Keratinocyte (primary cell): Measurements from ENCODE around the gene TMEM9.

Experiments
- EZH2 ChIP-seq: IDR thresholded peaks from one replicate; pipeline ENCODE4 v1.6.1; 2012; ENCODE audit warnings: inconsistent platforms, mild to moderate bottlenecking, low read length, moderate library complexity
- TF ChIP-seq, protein P1 (sequence below), 3 experiments: IDR thresholded peaks in 1 of 3; conservative IDR thresholded peaks in 1 of 3; optimal IDR thresholded peaks in 1 of 3; 2 replicates in 2 of 3; 3 replicates in 1 of 3; pipeline versions ENCODE3 to v1.5.1; 2011; ENCODE audit warnings: low read length in 3 of 3, mild to moderate bottlenecking in 3 of 3, moderate library complexity in 2 of 3, control low read depth in 1 of 3, inconsistent platforms in 1 of 3; ENCODE audit not compliant: insufficient read depth in 2 of 3; ENCODE audit errors: extremely low read depth in 1 of 3

DNA sequence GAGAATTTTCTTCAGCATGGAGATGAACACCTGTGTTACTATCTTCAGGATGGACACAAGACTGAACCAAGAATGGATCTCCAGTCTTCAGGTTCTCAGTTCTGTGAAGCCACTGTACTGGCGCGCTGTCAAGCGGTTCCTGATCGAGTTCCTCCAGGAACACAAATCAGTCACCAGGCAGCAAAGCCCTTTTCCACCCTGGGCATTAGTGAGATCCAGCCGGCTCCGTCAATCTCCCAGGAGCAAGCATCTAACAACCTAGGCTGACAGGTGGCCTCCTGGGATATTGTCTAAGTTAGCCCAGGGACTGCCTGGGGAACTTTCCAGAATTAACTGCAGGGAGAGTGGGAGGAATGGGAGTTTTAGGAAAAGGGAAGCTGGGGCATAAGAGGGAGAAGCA lies 26.6 kb upstream of the TMEM9 start:
- TF ChIP-seq, protein P1, sequence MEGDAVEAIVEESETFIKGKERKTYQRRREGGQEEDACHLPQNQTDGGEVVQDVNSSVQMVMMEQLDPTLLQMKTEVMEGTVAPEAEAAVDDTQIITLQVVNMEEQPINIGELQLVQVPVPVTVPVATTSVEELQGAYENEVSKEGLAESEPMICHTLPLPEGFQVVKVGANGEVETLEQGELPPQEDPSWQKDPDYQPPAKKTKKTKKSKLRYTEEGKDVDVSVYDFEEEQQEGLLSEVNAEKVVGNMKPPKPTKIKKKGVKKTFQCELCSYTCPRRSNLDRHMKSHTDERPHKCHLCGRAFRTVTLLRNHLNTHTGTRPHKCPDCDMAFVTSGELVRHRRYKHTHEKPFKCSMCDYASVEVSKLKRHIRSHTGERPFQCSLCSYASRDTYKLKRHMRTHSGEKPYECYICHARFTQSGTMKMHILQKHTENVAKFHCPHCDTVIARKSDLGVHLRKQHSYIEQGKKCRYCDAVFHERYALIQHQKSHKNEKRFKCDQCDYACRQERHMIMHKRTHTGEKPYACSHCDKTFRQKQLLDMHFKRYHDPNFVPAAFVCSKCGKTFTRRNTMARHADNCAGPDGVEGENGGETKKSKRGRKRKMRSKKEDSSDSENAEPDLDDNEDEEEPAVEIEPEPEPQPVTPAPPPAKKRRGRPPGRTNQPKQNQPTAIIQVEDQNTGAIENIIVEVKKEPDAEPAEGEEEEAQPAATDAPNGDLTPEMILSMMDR (optimal IDR thresholded peaks at IDR 0.05 in 1 of 3, IDR thresholded peaks at IDR 0.05 in 1 of 3, conservative IDR thresholded peaks at IDR 0.05 in 1 of 3; ENCODE audit: extremely low read depth in 1 of 3, insufficient read depth in 2 of 3, low read length in 3 of 3) = no peak
- no peak for TF ChIP-seq EZH2
